Fibroblast of pulmonary artery (primary cell): ENCODE measurements around the gene IGSF22.

Experiments
- DNase-seq: peaks from one replicate; pipeline ENCODE4 v3.0.0-alpha.2; 2010; ENCODE audit warnings: low read depth
- H3K4me3 ChIP-seq: replicated peaks from 2 replicates; pipeline ENCODE4 v1.5.1; 2011; ENCODE audit warnings: low read depth, mild to moderate bottlenecking, control low read depth, low read length, moderate library complexity
- TF ChIP-seq, protein P1 (sequence below): IDR thresholded peaks from 2 replicates; pipeline ENCODE4 v1.5.1; 2011; ENCODE audit warnings: mild to moderate bottlenecking, control low read depth, low read length, inconsistent platforms; ENCODE audit errors: missing control alignments

Gene IGSF22

DNA sequence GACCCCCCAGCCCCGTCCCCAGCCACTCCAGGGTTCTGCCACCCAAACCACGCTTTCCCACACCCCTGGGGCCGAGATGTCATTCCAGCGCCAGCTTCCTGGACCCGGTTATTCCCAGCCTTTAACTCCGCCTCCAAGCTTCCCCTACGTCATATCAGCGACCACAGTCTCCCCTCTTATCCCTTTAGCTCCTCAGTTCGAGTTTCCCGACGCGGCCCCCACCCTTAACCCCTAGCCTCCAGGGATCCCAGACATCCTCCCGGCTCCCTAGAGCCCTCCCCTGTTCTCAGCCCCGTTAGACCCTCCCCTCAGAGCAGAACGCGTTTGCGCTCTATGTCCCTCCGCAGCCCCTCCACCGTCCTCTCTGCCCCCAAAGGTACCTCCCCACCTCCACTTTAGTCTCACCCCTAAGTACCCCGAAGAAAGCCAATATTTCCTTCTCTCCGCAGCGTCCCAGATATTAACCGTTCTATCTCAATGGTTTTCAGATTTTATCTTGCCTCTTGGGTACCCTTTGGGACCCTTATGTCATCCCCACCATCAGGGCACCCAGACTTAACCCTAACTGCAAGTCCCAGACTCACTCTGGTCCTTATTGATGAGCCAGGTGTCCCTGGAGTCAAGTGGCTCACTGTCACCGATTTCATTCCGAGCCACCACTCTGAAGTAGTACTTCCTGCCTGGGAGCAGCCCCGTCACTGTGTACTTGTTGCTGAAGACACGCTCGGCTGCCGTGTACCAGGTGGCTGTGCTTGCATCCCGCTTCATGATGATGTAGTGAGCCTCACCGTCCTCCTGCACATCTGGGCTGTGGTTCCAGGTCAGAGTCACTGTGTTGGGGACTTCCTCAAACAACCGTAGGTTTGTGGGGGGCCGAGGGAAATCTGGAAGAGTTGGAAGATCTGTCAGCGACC, 19.4 kb downstream of the IGSF22 start:
- H3K4me3 ChIP-seq = peak overlapping the region; percentile 39
- peak; percentile 50 for DNase-seq
- TF ChIP-seq, protein P1, sequence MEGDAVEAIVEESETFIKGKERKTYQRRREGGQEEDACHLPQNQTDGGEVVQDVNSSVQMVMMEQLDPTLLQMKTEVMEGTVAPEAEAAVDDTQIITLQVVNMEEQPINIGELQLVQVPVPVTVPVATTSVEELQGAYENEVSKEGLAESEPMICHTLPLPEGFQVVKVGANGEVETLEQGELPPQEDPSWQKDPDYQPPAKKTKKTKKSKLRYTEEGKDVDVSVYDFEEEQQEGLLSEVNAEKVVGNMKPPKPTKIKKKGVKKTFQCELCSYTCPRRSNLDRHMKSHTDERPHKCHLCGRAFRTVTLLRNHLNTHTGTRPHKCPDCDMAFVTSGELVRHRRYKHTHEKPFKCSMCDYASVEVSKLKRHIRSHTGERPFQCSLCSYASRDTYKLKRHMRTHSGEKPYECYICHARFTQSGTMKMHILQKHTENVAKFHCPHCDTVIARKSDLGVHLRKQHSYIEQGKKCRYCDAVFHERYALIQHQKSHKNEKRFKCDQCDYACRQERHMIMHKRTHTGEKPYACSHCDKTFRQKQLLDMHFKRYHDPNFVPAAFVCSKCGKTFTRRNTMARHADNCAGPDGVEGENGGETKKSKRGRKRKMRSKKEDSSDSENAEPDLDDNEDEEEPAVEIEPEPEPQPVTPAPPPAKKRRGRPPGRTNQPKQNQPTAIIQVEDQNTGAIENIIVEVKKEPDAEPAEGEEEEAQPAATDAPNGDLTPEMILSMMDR = no peak

DNA sequence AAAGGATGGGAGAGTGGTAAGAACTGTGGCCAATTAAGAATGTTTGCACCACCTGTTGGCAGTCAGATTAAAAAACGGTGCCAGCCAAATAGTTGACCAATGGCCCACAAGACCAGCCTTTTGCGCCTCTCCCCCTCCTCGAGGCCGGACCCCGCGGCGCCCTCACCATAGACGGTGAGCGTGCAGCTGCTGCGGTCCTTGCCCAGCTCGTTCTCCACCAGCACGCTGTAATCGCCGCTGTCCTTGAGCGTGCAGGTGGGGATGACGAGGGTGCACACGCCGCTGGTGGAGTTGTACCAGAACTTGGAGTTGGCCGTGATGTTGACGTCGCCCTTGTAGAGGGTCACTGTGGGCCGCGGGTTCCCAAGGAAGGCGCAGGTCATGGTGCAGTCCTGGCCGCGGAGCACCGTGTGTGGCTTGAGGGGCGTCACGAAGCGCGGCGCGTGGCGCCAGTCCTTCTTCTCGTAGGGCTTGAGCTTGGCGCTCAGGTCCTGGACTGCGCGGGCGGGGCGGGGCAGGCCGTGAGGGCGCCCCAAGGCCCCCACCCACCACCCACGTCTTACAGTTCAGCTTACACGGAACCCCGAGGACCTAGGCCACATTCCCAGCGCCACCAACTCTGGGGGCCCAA, 20.2 kb downstream of the IGSF22 start:
- H3K4me3 ChIP-seq = peak overlapping the region; percentile 30
- TF ChIP-seq, protein P1 = no peak
- DNase-seq = no peak

DNA sequence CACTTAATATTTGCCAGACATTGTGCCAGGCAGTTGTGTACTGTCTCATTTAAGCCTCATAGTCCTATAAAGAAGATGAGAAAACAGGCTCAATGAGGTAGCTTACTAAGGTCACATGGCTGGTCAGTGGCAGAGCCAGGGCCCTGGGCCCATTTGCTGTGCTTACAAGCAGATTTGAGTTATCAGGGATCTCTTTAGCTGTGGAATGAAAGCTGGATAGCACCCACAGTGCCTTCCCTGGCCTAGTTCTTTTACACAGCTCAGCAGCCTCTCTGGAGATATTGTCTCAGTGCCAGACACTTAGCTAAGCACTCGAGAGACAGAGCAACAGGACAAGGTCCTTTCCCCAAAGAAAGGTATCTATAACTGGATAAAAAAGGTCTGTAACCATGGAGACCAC, 21.3 kb downstream of the IGSF22 start:
- DNase-seq = no peak
- no peak overlapping the region for H3K4me3 ChIP-seq
- TF ChIP-seq, protein P1 = no peak

DNA sequence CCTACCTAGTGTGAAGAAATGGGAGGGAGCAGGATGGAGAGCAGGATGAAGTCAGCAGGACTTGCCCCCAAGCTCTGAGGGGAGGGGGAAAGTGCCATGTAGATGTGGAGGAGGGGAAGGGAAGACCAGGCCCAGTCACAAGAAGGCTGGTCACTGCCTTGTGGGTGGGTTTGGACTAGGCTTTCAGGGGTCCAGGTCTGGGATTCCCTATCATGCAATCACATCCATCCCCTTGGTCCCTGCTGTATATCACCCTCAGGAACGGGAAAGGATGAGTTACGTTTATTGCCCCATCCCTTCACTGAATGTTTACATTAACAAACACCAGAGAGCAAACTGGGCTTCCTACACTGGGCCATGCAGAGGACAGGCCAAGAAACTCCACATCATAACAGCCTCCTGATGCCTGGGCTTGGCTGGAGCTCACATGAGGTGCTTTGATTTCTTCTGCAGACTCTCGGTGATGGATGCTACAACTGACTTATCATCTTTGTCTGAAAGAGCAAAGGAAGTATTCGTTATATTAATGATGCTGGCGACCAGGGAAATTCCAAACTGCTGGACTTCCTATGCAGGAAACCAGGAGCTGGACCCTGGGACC, 21.8 kb downstream of the IGSF22 start:
- TF ChIP-seq, protein P1 = no peak
- no peak for DNase-seq
- H3K4me3 ChIP-seq = no peak overlapping the region

DNA sequence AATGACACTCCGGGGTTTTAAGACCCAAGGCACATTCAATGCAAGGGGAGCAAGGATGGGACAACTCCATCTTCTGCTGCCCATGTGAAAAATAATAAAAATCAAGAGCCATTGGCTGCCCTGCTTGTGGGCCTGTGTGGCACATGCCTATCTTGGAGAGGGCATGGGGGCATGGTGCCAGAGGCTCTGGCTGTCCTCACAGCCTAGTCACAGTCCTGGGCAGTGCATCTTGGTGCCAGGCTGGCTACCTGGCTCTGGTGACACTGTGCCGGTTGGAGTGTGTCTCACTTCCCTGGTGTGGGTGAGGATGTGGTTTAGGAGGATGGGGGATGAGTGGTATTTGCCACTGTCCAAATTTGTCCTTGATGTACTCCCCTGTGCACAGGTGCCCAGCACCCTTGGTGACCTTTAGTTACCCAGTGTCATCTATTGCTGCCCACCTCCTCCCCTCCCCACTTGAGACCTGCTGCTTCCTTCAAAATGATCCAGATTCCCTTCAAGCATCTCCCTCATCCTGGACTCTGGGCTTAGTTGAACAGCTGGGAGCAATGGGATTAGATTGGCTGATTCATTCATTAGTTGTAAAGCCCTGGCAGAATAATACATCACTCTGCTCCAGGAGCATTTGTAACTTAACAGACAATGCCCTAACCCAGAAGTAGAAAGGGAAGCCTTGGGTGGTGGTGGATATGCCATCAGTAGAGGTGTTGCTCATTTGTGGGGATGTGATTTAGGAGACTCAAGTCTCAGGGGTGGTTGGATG, 22.8 kb downstream of the IGSF22 start:
- TF ChIP-seq, protein P1 = no peak
- H3K4me3 ChIP-seq = no peak overlapping the region

DNA sequence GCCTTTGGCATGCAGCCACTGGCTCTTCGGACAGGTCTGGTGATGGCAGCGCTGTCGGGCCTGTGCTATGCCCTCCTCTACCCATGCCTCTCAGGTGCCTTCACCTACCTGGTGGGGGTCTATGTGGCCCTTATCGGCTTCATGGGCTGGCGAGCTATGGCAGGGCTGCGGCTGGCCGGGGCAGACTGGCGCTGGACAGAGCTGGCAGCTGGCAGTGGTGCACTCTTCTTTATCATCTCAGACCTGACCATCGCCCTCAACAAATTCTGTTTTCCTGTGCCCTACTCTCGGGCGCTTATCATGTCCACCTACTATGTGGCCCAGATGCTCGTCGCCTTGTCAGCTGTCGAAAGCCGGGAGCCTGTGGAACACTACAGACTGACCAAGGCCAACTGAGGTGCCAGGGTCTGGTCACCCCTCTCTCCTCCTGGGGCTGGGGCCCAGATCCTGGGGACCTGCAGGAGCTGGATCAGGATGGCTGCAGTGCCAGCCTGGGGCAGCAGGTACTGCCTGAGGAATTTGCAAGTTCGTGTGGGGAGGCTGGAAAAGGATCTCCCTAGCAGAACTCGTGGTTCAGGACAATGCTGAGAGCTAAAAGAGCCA, 24.3 kb downstream of the IGSF22 start:
- no peak for DNase-seq
- no peak overlapping the region for H3K4me3 ChIP-seq
- TF ChIP-seq, protein P1 = no peak

More for the DNA sequence above, 22.8 kb downstream of the IGSF22 start:
- DNase-seq = no peak
